DMS53 (cell line): ENCODE results near the gene SLFN14.
"Not testable (repeated sequence)": the region's sequence is repeated elsewhere in the genome, so short reads cannot be mapped to it uniquely, and the experiment has no call there.

Experiments
- DNase-seq: peaks from one replicate; lab custom pipeline; 2025; lab: John Stamatoyannopoulos, UW

The SLFN14 gene

DNA sequence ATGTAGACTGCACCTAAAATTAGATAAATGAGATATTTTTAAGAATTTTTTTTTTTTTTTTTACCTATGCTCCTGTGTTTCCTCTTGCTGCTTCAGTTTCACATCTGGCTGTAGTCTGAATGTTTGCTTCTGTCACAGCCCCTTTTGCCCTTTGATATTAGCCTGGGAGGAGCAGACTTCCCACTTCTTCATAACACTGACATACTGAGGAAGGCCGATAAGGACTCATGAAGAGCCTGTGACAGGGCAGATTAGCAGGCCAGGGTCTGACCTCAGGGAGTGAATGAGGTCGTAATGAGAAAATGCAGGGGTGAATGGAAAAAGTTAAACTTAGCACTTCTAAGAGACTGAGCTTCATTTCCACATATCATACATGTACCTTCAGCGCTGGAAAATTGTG, at the start of gene SLFN14:
Gene SLFN14, minus strand, starts transcription at position 117 of the 400 bp plus-strand sequence. CDS start 2,757 bp downstream, outside the sequence.
- DNase-seq, result no peak

DNA sequence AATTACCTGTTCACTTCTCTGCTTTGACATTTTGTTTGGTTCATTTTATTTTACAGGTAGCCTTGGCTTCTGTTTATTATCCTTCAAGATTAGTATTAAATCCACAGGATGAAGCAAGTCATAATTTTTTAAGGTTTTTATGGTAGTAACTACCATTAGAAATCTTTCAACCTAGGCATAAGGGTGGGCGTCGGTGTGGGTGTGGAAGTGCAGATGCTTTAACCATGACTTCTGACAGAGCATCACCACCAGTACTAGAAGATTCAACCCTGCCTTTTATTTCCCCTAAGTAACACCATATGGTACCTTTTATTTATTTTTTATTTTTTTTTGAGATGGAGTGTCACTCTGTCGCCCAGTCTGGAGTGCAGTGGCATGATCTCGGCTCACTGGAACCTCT, 49.2 kb upstream of the SLFN14 start:
- no peak for DNase-seq

DNA sequence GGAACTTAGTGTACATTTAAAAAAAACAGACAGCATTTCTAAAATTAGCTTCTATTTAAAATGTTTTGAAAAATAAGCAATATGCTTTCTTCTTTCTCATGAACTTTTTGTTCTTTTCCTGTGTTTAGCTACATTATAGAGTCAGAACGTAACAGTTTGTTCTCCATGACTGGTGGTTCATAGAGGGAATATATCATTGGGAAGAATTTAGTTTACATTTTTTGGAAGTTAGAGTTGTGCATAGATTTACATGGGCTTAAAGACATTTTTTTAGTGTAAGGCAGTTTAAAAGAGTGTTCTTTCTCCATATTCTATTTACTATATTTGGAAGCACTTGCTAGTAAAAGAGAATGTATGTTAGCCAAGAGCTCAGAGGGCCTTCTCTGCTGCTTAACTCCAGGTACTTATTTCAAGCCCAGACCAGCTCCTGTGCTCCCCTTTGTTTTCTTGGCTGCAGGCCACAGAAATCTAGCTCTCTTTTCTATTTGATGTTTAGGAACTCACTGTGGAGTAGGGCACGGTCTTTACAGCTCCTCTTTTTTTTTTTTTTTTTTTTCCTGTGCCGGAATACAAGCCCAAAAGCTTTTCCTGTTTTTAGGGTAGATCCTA, 46.7 kb upstream of the SLFN14 start:
- no peak for DNase-seq

DNA sequence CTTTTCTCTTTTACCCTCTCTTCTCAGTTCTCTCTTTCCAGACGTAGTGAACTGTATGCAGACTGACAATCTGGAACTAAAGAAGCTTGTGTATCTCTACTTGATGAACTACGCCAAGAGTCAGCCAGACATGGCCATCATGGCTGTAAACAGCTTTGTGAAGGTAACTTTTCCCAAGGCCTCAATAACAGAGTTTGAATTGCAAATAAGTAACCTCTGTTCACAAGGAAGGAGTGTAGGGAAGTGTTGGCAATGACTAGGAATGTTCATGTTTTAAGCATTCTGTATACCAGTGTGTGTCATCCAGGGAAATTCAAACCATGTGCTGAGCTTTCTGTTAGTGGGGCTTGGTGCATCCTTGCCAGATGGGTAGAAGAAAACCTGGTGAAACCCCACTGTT, 45.1 kb upstream of the SLFN14 start:
- no peak for DNase-seq

DNA sequence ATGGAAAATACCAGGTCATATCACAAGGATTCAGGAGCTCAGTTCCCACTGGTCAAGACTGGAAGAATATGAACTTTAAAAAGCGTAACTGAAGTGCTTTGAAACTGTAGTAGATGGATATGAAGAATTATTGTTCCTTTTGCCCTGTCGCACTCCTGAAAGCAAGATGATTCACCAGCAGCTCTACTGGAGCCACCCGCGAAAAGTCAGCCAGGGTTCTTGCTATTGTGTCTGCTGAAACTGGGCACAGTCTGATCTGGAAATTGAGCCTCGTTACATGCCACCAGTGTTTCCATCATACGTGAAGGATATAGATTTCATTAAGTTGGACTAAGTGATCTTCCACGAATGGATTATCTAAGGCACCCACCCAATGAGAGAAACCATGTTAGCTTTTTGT, 43.1 kb upstream of the SLFN14 start:
- no peak for DNase-seq

DNA sequence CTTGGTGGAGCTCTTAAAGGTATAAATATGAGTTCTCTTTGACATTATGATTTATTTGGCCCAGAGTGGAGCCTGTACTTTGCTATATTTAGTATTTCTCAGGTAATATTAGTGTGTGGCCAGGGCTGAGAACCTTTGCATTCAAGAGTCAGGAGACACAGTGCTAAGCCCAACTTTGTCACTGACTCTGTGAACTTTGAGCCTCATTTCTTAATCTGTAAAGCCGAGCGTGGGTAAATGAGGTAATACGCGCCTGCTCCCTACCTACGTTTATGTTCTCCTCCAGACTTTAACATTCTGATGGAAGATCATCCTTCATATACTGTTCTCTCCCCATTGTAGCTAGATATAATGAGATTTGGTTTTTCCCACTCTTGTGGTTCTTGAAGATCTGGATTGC, 37.0 kb upstream of the SLFN14 start:
- DNase-seq, result no peak

DNA sequence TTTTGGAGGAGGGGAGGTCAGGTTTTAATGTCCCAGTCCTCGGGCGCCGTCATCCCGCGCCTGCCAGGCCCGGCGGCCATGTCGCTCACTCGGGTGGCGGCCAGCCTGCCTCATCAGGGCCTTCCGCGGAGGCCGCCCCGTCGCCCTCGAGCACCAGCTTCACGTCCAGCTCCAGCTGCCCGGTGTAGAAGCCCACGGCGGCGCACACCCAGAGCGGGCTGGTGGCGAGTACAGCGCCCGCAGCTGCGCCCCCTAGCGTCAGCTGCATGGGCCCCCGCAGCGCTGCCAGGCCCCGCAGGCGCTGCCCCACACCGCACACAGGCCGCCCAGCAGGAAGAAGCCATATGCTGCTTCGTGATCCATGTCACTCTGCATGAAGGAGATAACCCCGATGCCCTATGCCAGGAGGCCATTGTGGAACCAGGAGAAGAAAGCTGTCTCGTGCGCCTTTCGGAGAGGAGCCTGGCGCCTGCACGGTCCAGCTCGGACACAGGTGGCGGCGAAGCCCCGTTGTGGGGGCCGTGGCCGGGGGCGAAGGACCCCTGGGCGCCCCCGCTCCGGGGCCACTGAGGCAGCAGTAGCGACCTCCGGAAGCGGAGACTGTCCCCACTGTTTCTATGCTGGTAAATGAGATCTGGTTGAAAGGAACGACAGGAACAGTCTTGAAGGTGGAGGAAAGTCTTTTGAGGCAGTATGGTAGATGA, 36.1 kb upstream of the SLFN14 start:
- no peak for DNase-seq

DNA sequence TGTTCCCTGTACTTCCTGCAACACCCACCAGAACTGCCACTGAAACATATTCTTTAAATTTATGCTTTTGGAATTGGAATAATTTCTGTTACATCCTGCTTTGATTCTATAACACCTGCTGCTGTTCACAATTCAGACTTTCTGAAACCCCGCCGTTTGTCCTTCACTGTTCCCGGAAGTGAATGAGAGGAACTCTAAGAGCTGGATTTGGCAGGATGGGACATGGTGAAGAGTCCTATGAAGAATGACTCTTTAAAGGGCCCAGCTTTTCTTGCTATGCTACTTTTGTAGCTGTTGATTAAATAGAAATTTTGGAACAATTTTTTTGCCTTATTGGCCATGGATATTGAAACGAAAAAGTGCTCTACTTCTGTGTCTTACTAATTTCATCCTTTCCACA, 35.5 kb upstream of the SLFN14 start:
- DNase-seq, result no peak

DNA sequence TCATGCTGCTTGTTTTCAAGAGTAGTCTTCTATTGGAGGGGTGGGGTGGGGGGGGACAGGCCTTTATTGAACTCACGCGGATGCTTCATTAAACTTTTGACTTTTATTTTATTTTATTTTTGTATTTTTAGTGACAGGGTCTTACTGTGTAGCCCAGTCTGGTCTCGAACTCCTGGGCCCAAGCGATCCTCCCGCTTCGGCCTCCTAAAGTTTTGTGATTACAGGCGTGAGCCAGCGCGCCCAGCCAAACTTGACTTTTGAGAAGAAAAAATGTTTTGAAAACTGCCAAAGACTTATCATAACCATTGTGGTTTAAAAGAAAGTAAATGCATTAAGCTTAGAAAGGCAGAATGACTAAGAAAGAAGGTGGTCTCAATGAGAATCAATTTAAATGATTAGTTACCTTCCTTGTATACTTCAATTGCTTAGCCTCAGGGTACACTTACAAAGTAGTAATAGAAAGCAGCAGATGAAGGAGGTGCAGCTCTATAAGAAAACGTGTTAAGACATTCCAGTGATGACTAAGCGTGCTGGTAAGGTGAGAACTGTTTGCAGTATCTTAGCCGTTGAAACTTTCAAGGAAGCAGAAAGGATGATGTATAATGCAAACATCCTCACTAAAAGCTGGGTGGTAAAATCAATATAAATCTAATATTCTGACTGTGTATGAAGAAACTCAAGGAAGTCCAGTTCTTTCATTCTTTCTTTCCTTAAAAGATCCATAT, 27.7 kb upstream of the SLFN14 start:
- peak; percentile 11 for DNase-seq

DNA sequence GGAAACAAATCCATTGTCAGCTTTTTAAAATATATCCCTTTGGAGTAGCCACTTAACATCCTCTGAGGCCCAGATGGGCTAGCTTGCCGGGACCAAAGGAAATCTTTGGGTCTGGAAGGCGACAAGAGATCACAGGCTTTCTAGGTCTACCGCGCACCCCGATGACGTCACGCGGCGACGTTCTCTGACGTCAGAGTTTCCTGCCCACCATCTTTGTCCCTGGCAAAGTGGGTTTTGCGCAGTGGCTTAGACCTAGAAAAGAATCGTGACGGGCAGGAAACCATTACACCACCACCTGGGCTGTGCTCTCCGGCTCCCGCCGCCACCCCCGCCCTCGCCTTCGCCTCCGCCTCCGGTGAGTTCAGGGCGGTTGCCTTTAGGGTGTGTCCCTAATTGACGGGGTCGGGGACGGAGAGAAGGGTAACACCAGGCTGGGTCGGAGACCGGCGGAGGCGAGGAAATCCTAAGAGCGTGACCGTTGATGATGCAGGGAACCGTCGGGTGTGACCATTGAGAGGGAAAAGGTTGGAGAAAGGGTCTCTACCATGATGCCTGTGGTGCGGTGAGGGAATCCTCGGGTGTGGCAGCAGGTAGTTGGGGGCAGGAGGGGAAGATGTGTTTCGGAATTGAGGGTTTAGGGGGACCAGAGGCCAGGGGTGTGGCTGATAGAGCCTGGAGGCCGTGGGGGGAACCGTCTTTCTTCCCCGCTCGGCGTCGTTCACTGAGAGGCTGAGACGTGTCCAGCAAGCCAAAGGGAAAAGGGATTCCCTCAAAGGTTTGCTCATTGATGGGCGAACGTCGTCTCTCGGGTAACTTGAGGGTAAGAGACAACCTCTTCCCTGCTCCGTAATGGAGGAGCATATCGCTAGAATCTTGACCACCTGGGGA, 26.7 kb upstream of the SLFN14 start, which contains the start of gene AP2B1:
Gene AP2B1, plus strand, starts transcription at position 249 of the 888 bp plus-strand sequence. CDS start 6,709 bp downstream, outside the sequence.
- DNase-seq, result peak; percentile 94

DNA sequence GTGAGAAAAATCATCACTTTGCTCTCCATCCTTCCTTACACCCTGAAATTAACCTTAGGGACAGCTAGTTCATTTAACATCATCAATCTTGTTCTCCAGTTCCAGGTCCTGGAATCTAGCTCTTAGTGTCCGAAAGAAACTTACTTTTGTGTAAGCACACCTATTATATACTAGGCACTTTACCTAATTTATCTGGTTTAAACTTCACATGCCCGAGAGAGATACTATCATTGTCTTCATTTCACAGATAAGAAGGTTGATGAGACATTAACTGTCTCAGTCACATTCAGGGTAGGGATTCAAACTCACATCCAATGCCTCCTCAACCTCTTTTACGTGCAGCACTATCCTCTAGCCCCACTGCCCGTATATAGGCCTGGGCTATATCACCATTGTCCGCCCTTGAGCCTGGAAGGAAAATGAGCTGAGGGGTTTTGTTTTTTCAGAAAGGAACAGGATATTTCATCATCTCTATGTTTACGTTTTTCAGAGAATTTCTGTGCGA, 26.0 kb upstream of the SLFN14 start:
- no peak for DNase-seq

DNA sequence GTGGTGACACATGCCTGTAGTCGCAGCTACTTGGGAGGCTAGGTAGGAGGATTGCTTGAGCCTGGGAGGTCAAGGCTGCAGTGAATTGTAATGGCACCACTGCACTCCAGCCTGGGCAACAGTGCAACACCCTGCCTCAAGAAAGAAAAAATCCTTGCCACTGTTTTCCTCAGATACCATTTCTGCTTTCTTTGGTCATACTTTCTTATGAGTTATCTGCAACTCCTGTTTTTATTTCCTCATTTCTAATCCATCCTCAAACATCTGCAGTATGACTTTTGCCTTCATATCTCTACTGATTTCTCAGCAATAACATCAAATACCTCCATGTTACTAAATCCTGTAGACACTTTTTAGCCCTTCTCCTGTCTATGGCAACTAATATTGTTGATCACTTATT, 23.4 kb upstream of the SLFN14 start:
- no peak for DNase-seq

DNA sequence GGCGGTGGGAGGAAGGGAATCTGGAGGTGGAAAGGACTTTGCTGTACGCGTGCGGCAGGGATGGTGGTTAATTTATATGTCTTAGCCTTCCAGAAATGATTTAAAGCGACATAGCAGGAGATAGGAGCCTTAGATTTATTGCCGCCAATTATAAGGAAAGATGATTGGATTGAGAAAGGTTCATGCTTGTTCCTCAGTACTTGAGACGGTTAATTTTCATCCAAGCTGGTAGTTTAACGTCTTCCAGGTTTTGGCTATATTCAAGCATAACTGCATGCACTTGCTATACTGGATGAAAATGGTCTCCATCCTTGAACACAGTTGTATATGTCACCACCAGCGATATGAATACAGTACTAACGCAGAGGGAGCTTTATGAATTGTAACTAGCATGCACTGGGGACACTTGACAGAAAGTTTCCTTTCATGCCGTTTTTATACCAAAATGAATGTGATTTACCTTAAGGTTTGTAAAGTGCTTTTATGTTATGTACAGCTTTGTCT, 18.4 kb upstream of the SLFN14 start:
- DNase-seq, result peak; percentile 30

DNA sequence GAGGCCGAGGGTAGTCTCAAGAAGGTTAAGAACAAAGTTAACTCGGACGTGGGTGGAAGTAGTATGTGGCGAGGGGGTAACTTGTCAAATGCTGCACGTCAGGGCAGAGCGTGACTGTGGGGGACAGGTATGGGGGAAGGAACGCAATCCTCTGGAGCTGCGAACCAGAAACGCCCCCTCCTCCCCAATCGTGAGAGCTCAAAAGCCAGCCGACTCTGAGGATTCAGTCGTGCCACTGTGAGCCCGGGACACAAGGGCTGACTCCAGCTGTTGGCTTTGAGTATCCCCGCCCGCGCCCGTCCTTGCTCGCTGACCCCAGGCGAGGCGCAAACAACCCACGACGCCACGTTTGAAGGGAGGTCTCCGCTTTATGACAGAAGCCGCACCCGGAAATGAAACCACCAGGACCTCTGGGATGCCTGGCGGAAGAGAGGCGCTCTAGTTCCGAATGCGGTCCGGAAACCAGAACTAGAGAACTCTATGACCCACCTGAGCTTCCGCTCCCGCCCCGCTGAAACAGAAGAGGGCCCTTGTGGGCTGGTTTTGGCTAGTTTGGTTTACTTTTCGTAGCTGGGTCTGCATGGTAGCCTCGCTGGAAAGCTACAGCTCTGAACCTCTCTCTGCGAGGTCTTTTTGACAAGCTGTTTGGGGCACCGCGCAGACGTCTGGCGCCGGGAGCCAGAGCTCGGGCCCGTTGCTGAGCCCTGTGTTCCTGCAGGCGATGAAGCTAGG, 17.7 kb upstream of the SLFN14 start, which contains the start of gene PEX12:
Gene PEX12, minus strand, starts transcription at position 375 of the 732 bp plus-strand sequence. CDS start 550 bp downstream, outside the sequence.
- peak; percentile 90 for DNase-seq

DNA sequence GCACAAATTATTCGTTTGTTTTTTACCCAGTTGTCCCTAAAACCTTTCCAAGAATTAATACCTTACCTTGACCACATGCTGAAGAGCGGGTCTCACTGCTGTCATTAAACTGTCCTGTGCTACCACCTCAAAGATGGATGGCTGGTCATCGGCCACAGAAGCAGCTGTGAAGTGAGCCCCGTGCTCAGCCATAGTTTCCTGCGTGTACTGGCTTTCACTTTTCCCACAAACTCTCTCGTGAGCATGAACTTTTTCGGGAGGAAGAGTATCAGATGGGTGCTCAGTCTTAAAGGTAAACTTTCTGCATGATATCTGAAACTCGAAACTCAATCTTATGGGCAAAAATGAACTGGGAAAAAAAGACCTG, 17.2 kb upstream of the SLFN14 start:
- peak; percentile 35 for DNase-seq

DNA sequence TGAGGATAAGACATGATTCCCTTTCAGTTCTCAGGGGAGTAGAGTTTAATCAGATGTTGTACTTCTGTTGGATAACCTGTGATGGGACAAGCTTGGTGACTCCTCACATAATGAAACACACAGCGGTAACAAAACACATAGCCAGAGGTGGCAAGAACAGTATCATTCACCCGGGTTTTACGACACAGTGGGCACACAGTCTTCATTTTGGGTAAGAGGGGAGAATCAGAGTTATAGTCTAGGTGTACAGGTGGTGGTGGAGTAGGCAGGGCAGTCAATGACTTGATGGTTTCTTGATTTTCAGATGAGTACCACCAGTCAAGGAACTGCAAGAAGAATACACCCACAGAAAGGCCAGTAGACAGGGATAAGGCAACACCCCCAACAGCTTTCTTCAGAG, 15.1 kb upstream of the SLFN14 start:
- DNase-seq, result no peak

DNA sequence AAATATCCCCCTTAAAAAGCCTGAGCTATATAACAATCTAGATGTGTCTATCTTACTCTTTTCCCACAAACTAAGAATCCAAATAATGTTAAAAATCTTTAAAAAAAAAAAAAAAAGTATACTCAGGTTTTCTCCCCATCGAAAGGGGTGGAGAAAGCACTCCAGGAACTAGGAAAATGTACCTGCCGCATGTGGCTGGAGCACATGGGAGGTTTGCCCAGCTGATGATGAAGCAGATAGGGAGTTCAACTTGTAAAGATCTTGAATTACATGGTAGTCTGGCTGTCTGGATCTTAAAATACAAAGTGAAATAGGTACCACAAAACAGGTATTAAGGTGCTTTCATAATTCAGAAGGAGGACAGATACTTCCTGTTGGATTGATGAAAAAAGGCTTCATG, 8.8 kb upstream of the SLFN14 start:
- no peak for DNase-seq

DNA sequence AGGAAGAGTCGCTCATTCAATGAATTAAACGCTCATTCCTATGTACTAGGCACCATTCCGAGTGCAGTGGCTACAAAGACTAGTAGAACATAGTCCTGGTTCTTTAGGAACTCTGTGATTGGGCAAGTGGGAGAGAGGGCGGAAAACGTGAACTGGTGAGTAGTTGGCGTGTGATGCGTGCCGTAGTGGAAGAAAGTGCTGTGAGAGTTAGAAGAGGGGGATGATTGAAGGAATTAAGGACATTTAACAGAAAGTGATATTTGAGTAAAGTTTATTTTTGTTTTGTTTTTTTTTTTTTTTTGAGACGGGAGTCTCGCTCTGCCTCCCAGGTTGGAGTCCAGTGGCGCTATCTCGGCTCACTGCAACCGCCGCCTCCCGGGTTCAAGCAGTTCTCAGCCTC, 7.9 kb upstream of the SLFN14 start:
- peak; percentile 55 for DNase-seq

DNA sequence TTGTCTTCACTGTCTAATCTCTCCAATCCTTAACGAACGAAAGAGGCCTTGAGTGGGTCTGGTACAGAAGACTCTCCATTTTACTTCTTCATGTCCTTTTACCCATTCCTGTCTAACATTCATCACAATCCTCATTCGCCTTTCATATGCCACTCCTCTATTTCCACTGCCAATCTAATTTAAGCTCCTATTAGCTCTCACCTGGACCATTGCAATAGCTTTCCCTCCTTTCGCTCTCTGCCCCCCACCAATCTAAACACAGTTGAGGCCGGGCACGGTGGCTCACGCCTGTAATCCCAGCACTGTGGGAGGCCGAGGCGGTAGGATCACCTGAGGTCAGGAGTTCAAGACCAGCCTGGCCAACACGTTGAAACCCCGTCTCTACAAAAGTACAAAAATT, 6.3 kb upstream of the SLFN14 start:
- no peak for DNase-seq

DNA sequence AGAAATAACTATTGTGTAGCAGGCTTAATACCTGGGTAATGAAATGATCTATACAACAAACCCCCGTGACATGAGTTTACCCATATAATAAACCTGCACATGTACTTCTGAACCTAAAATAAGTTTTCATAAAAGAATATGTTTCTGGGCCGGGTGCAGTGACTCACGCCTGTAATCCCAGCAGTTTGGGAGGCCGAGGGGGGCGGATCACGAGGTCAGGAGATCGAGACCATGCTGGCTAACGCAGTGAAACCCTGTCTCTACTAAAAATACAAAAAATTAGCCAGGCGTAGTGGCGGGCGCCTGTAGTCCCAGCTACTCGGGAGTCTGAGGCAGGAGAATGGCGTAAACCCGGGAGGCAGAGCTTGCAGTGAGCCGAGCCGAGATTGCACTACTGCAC, 2.6 kb upstream of the SLFN14 start:
- DNase-seq, result not testable (repeated sequence)
